GM21390 (cell line): ENCODE measurements around the gene APMAP.
"Not testable (repeated sequence)": the region's sequence is repeated elsewhere in the genome, so short reads cannot be mapped to it uniquely, and the experiment has no call there.

Experiments
- ATAC-seq: cut with Tn5 transposase; IDR thresholded peaks from one replicate; pipeline ENCODE4 v1.9.1; 2021; ENCODE audit not compliant: unreplicated experiment

APMAP gene

GRCh38 chr20:24935766-24936525 is 56.6 kb downstream of the APMAP start:
- no peak for ATAC-seq

- ATAC-seq, result no peak
Measured at GRCh38 chr20:24935140-24935539, 57.4 kb downstream of the APMAP start.

- no peak for ATAC-seq
Measured at GRCh38 chr20:24934716-24935115, 57.8 kb downstream of the APMAP start.

DNA sequence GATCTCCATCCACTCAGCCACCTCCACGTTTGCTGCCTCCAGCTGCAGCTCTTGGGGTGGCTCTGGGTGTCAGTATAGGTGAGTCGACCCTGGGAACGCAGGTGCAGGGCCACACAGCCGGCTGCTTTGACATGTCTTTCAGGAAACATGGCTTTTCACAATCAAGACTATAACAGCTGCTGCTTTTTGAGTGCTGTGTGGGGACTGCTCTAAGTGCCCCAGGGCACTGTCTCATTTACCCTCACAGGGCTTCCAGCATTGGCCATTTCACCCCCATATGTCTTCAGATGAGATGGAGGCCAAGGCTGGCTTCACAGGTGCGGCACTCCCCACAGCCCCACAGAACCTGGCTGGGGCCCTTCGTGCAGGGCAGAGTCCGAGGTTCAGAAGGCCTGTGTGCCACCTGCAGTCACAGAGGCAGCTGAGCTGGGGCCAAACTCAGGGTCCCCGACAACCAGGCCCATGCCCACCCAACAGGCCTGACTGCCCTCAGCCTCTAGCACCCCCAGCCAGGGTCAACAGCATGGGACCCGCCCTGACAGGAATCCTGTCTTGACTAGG is 58.4 kb downstream of the APMAP start:
- no peak for ATAC-seq

- ATAC-seq, result no peak
Measured at GRCh38 chr20:24933266-24933908, 59.2 kb downstream of the APMAP start.

GRCh38 chr20:24931893-24932292 is 60.7 kb downstream of the APMAP start:
- ATAC-seq, result not testable (repeated sequence)

DNA sequence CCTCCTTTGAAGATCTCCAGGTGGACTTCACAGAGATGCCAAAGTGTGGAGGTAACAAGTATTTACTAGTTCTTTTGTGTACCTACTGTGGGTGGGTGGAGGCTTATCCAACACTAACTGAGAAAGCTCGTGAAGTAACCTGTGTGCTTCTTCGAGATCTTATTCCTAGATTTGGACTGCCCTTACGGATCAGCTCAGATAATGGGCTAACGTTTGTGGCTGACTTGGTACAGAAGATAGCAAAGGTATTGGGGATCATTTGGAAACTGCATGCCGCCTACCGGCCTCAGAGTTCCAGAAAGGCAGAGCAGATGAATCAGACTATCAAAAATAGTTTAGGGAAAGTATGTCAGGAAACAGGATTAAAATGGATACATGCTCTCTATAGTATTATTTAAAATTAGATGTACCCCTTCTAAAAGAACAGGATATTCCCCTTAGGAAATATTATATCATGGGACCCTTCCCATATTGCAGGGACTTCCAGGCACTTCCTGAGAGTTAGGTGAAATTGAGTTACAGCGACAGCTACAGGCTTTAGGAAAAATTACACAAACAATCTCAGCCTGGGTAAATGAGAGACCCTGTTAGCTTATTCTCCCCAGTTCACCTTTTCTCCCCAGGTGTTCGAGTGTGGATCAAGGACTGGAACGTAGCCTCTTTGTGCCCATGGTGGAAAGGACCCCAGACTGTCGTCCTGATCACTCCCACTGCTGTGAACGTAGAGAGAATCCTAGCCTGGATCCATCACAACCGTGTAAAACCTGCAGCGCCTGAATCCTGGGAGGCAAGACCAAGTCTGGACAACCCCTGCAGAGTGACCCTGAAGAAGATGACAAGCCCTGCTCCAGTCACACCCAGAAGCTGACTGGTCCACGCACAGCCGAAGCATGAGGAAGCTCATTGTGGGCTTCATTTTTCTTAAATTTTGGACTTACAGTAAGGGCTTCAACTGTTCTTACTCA is 61.5 kb downstream of the APMAP start:
- not testable (repeated sequence) for ATAC-seq

- not testable (repeated sequence) for ATAC-seq
Measured at GRCh38 chr20:24929867-24930723, 62.5 kb downstream of the APMAP start.

DNA sequence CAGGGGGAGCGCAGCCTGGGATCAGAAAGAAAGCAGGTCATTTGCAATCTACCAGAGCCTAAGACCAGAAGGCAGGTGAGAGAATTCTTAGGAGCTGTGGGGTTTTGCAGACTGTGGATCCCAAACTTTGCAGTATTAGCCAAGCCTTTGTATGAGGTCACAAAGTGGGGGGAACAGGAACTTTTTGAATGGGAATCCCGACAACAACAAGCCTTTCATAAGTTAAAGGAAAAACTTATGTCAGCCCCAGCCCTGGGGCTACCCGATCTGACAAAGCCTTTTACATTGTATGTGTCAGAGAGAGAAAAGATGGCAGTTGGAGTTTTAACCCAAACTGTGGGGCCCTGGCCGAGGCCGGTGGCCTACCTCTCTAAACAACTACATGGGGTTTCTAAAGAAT is 63.3 kb downstream of the APMAP start:
- not testable (repeated sequence) for ATAC-seq

- ATAC-seq, result not testable (repeated sequence)
Measured at GRCh38 chr20:24920706-24921105, 71.8 kb downstream of the APMAP start.

DNA sequence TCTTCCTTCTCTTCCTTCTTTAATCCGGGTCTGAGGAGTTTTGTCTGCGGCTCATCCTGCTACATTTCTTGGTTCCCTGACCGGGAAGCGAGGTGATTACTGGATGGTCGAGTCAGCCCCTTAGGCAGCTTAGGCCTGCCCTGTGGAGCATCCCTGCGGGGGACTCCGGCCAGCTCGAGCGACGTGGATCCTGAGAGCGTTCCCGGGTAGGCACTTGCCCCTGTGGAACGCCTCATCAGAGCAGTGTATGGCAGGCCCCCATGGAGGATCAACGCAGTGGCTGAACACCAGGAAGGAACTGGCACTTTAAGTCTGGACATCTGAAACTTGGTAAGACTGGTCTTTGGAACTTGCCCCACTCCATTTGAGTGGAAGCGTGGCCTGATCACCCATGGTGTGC is 72.9 kb downstream of the APMAP start:
- not testable (repeated sequence) for ATAC-seq

- ATAC-seq, result no peak
Measured at GRCh38 chr20:24918579-24919566, 73.7 kb downstream of the APMAP start.

DNA sequence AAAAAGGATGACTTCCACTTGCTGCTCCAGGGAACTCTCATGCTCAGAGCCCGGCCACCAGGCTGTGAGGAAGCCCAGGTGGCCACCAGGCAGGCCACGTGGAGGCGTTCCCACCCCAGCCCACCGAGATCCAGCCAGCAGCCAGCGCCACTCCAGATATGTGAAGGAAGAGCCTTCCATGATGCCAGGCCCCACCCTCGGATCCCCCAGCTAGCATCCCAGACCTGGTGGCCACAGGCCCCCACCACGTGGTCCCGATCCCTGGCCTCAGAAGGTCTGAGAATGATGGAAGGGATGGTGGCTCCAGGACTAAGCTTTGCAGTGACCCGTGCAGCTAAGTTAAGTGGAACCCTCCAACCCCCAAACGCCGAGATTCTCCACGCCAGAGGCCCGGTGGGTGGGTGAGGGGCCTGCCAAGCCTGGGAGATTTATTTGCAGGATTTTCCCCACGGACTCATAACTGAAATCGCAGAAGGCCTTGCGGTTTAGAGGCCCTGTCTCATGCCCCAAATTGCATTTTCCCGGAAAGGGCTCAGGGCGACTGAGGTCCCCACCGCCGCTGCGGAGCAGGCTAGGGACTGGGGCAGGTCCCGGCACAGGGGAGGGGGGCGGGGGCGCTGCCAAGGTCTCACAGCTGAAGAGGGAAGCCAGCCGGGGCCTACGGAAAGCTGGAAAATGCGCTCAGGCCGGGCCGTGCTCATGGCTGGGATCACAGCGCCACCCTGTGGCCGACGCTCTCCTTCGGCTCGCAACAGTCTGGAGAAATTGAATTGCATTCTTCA is 74.6 kb downstream of the APMAP start:
- peak; percentile 54 for ATAC-seq

GRCh38 chr20:24917056-24917455 is 75.5 kb downstream of the APMAP start:
- no peak for ATAC-seq

DNA sequence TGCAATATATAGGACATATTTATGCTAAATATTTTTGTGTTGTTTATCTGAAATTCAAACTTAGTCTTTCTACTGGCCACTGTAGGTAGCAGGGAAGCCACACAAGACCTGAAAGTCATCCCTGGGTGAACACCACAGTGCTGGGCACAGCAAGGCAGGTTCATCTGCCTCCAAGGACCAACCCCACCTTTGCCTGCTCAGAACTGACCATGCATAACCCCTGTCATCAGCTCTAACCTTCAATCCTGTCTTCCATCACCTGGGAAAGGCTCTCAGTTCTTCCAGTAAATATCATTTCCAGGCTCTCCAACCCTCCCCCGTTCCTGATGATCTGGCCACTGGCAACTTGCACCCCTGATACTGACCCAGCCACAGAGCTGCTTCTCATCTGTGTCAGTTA is 76.1 kb downstream of the APMAP start:
- ATAC-seq, result no peak

- no peak for ATAC-seq
Measured at GRCh38 chr20:24915892-24916291, 76.7 kb downstream of the APMAP start.

- ATAC-seq, result no peak
Measured at GRCh38 chr20:24915440-24915839, 77.1 kb downstream of the APMAP start.
